Mesodermal cell (in vitro differentiated cells): ENCODE results near the gene PAX4.

Experiments
- H3K27ac ChIP-seq: 2 replicates; pipeline ENCODE4 v1.7.0; 2013; ENCODE audit warnings: mild to moderate bottlenecking, low read depth, low read length, moderate library complexity; ENCODE audit not compliant: severe bottlenecking
- H3K36me3 ChIP-seq: 2 replicates; pipeline ENCODE4 v1.7.1; 2013; ENCODE audit warnings: mild to moderate bottlenecking, low read length, moderate library complexity; ENCODE audit not compliant: control insufficient read depth, insufficient read depth
- H3K4me1 ChIP-seq: one replicate; pipeline ENCODE4 v1.7.1; 2013; ENCODE audit warnings: mild to moderate bottlenecking, low read length; ENCODE audit not compliant: insufficient read depth, control insufficient read depth, poor library complexity, severe bottlenecking
- H3K4me3 ChIP-seq: 2 replicates; pipeline ENCODE4 v1.7.0; 2013; ENCODE audit warnings: low read length, control low read depth, mild to moderate bottlenecking; ENCODE audit not compliant: insufficient read depth, poor library complexity, severe bottlenecking; ENCODE audit errors: extremely low read depth
- H3K9me3 ChIP-seq: 2 replicates; pipeline ENCODE4 v1.7.1; 2013; ENCODE audit warnings: mild to moderate bottlenecking, low read length, moderate library complexity; ENCODE audit not compliant: control insufficient read depth
- WGBS, 2 experiments: methylation state at CpG; one replicate each; pipeline ENCODE4 v1.1.5; 2013; ENCODE audit warnings: missing lambda C conversion rate in 2 of 2; ENCODE audit not compliant: insufficient coverage in 2 of 2; 5-methylcytosine and 5-hydroxymethylcytosine counted together

The PAX4 gene

GRCh38 chr7:127652333-127653248, 34.6 kb upstream of the PAX4 start:
- Histone ChIP-seq H3K4me3 (peak overlapping the region; percentile 97), H3K36me3 (peaks cover 30% of the 10 kb centered on the region), H3K9me3 (no peaks in the 10 kb centered on the region), H3K27ac (peak overlapping the region; percentile 99), H3K4me1 (peaks cover 21% of the 10 kb centered on the region)
- WGBS, 2 experiments, result 0 to 1% methylated on average over 24 to 29 of the region's 38 CpGs

- H3K4me1 ChIP-seq, result peaks cover 21% of the 10 kb centered on the region
- peak within 1 kb of the TSS; percentile 99 for H3K27ac ChIP-seq
- 0% methylated on average over 44 to 46 of the region's 67 CpGs for WGBS, 2 experiments
- peaks cover 23% of the 10 kb centered on the region for H3K36me3 ChIP-seq
- no peaks in the 10 kb centered on the region for H3K9me3 ChIP-seq
- peak within 1 kb of the TSS; percentile 97 for H3K4me3 ChIP-seq
These were observed 33.8 kb upstream of the PAX4 start, which contains the start of gene SND1 for GRCh38 chr7:127651556-127652332. Gene SND1 (plus strand): TSS chr7:127652194. CDS start chr7:127652374, 180 bp downstream.

GRCh38 chr7:127650847-127651555, 33.1 kb upstream of the PAX4 start:
- Histone ChIP-seq H3K4me3 (peak overlapping the region; percentile 97), H3K36me3 (peaks cover 22% of the 10 kb centered on the region), H3K4me1 (peaks cover 21% of the 10 kb centered on the region), H3K9me3 (no peaks in the 10 kb centered on the region), H3K27ac (peak overlapping the region; percentile 99)
- WGBS, 2 experiments, result 45 to 60% methylated on average over 22 to 26 of the region's 29 CpGs

GRCh38 chr7:127648986-127649385, 31.0 kb upstream of the PAX4 start:
- Histone ChIP-seq H3K9me3 (no peaks in the 10 kb centered on the region), H3K4me1 (peaks cover 22% of the 10 kb centered on the region), H3K27ac (no peak overlapping the region), H3K36me3 (peaks cover 6% of the 10 kb centered on the region), H3K4me3 (no peak overlapping the region)
- 80 to 100% methylated on average over 2 of the region's 2 CpGs for WGBS, 2 experiments

- WGBS, 2 experiments, result 87 to 95% methylated on average over 7 to 8 of the region's 8 CpGs
- H3K4me1 ChIP-seq, result peaks cover 25% of the 10 kb centered on the region
- H3K27ac ChIP-seq, result no peak overlapping the region
- H3K36me3 ChIP-seq, result no peaks in the 10 kb centered on the region
- H3K4me3 ChIP-seq, result no peak overlapping the region
- no peaks in the 10 kb centered on the region for H3K9me3 ChIP-seq
These were observed 29.7 kb upstream of the PAX4 start for GRCh38 chr7:127647636-127648035.

GRCh38 chr7:127644484-127644883, 26.5 kb upstream of the PAX4 start:
- 100% methylated on average over 1 of the region's 2 CpGs for WGBS, 2 experiments
- no peaks in the 10 kb centered on the region for H3K36me3 ChIP-seq
- H3K4me3 ChIP-seq, result no peak overlapping the region
- no peak overlapping the region for H3K27ac ChIP-seq
- H3K9me3 ChIP-seq, result no peaks in the 10 kb centered on the region
- H3K4me1 ChIP-seq, result peaks cover 26% of the 10 kb centered on the region

GRCh38 chr7:127638197-127638596, 20.3 kb upstream of the PAX4 start:
- H3K4me3 ChIP-seq, result no peak overlapping the region
- no peak overlapping the region for H3K27ac ChIP-seq
- peaks cover 18% of the 10 kb centered on the region for H3K4me1 ChIP-seq
- H3K9me3 ChIP-seq, result no peaks in the 10 kb centered on the region
- H3K36me3 ChIP-seq, result no peaks in the 10 kb centered on the region

- H3K27ac ChIP-seq, result no peak overlapping the region
- no peaks in the 10 kb centered on the region for H3K36me3 ChIP-seq
- H3K4me3 ChIP-seq, result no peak overlapping the region
- peaks cover 22% of the 10 kb centered on the region for H3K4me1 ChIP-seq
- 80 to 100% methylated on average over 1 to 2 of the region's 3 CpGs for WGBS, 2 experiments
- no peaks in the 10 kb centered on the region for H3K9me3 ChIP-seq
These were observed 17.8 kb upstream of the PAX4 start for GRCh38 chr7:127635659-127636285.

GRCh38 chr7:127632276-127632910, 14.5 kb upstream of the PAX4 start:
- WGBS, 2 experiments, result 88 to 91% methylated on average over 6 to 7 of the region's 7 CpGs
- Histone ChIP-seq H3K4me1 (peaks cover 26% of the 10 kb centered on the region), H3K9me3 (no peaks in the 10 kb centered on the region), H3K4me3 (no peak overlapping the region), H3K36me3 (no peaks in the 10 kb centered on the region), H3K27ac (no peak overlapping the region)
